B cell (primary cell): ENCODE data around the gene CLDN7. TPM values are rescaled to one million over a fixed set of nuclear protein-coding genes. Genes with fewer than 3 reads are reported as not detected.

Source experiments
- ATAC-seq: fragments of 200-7000 bp; cut with Tn5 transposase; one replicate; pipeline ENCODE4 v1.10.0; 2021; ENCODE audit warnings: low read depth, mild to moderate bottlenecking, moderate number of reproducible peaks, moderate library complexity
- CTCF ChIA-PET: fragments of 350-600 bp; sonication (Branson Sonifier 250); formaldehyde crosslinking; loops from one replicate; lab custom pipeline; 2021; ENCODE audit warnings: antibody characterized with exemption, inconsistent platforms; lab: Charles Lee
- POLR2A ChIA-PET: fragments of 350-600 bp; sonication (Branson Sonifier 250); formaldehyde crosslinking; loops from one replicate; lab custom pipeline; 2021; ENCODE audit warnings: antibody characterized with exemption; lab: Charles Lee
- DNase-seq: peaks from one replicate; pipeline ENCODE4 v3.0.0; 2013
- H2AFZ ChIP-seq: 2 replicates; pipeline ENCODE4 v1.6.1; 2012; ENCODE audit warnings: mild to moderate bottlenecking, low read depth, low read length; ENCODE audit not compliant: insufficient read depth, poor library complexity, severe bottlenecking
- H3K27ac ChIP-seq, 2 donors: 1 replicate in 1 of 2; 2 replicates in 1 of 2; pipeline ENCODE4 v1.5.1; 2012 to 2013; ENCODE audit warnings: low read length in 2 of 2, mild to moderate bottlenecking in 2 of 2, moderate library complexity in 1 of 2
- H3K27me3 ChIP-seq, 4 experiments: fragments of 200-600 bp in 1 of 4; sonication (generic) in 1 of 4; replicated peaks in 1 of 4; 1 replicate in 2 of 4; 2 replicates in 2 of 4; pipeline versions ENCODE4 v1.6.1 to v1.7.0; 2013 to 2016; ENCODE audit warnings: low read length in 3 of 4, mild to moderate bottlenecking in 2 of 4, mixed read lengths in 1 of 4, moderate library complexity in 1 of 4; ENCODE audit not compliant: insufficient read depth in 4 of 4, control insufficient read depth in 3 of 4; ENCODE audit errors: control extremely low read depth in 1 of 4
- H3K36me3 ChIP-seq, 2 experiments: replicated peaks in 1 of 2; 1 replicate in 1 of 2; 2 replicates in 1 of 2; pipeline versions ENCODE4 v1.6.1 to v1.7.1; 2013; ENCODE audit warnings: low read length in 1 of 2; ENCODE audit not compliant: insufficient read depth in 2 of 2, control insufficient read depth in 1 of 2; ENCODE audit errors: control extremely low read depth in 1 of 2, extremely low read depth in 1 of 2
- H3K4me1 ChIP-seq, 2 donors: fragments of 200-600 bp in 1 of 2; sonication (generic) in 1 of 2; 1 replicate in 1 of 2; 2 replicates in 1 of 2; pipeline versions ENCODE4 v1.5.1 to v1.6.1; 2013 to 2017; ENCODE audit warnings: low read length in 2 of 2; ENCODE audit not compliant: control insufficient read depth in 2 of 2, insufficient read depth in 2 of 2
- H3K4me2 ChIP-seq: replicated peaks from 2 replicates; pipeline ENCODE3; 2012; ENCODE audit warnings: mild to moderate bottlenecking, low read depth, low read length; ENCODE audit not compliant: poor library complexity, severe bottlenecking
- H3K4me3 ChIP-seq, 5 experiments: fragments of 200-600 bp in 1 of 5; sonication (generic) in 1 of 5; 1 replicate in 3 of 5; 2 replicates in 2 of 5; pipeline versions ENCODE4 v1.5.1 to v1.7.0; 2011 to 2016; ENCODE audit warnings: low read length in 4 of 5, mild to moderate bottlenecking in 4 of 5, low read depth in 2 of 5, control low read depth in 1 of 5, moderate library complexity in 1 of 5; ENCODE audit not compliant: insufficient read depth in 1 of 5; ENCODE audit errors: control extremely low read depth in 1 of 5, extremely low read depth in 1 of 5
- H3K79me2 ChIP-seq: fragments of 200-600 bp; sonication (generic); one replicate; pipeline ENCODE4 v1.6.0; 2016; ENCODE audit warnings: low read length; ENCODE audit not compliant: control insufficient read depth, insufficient read depth
- H3K9ac ChIP-seq: fragments of 200-600 bp; sonication (generic); 2 replicates; pipeline ENCODE4 v1.6.1; 2017; ENCODE audit warnings: mild to moderate bottlenecking, low read length, moderate library complexity
- H3K9me3 ChIP-seq, 3 donors: one replicate each; pipeline versions ENCODE4 v1.6.1 to v1.7.1; 2013; ENCODE audit warnings: low read length in 2 of 3; ENCODE audit not compliant: control insufficient read depth in 2 of 3, insufficient read depth in 1 of 3; ENCODE audit errors: control extremely low read depth in 1 of 3
- H4K20me1 ChIP-seq: 2 replicates; pipeline ENCODE4 v1.6.0; 2012; ENCODE audit warnings: mild to moderate bottlenecking, low read length; ENCODE audit not compliant: insufficient read depth, control insufficient read depth, poor library complexity, severe bottlenecking
- H3K27ac Mint-ChIP-seq: one replicate; pipeline ENCODE4 v1.8.0; 2021; ENCODE audit warnings: mixed read lengths
- H3K27me3 Mint-ChIP-seq: one replicate; pipeline ENCODE4 v1.8.0; 2021; ENCODE audit warnings: mixed read lengths
- H3K4me1 Mint-ChIP-seq: one replicate; pipeline ENCODE4 v1.8.0; 2021; ENCODE audit warnings: mixed read lengths
- H3K4me3 Mint-ChIP-seq: one replicate; pipeline ENCODE4 v1.8.0; 2021; ENCODE audit warnings: mixed read lengths
- H3K9me3 Mint-ChIP-seq: one replicate; pipeline ENCODE4 v1.8.0; 2022; ENCODE audit warnings: mixed read lengths; ENCODE audit not compliant: insufficient read depth
- CTCF ChIP-seq: fragments of 200-600 bp; IDR thresholded peaks from one replicate; pipeline ENCODE4 v1.8.0; 2022; ENCODE audit warnings: antibody characterized with exemption, mild to moderate bottlenecking
- EZH2 ChIP-seq: IDR thresholded peaks from 2 replicates; pipeline ENCODE4 v1.6.1; 2012; ENCODE audit warnings: borderline replicate concordance, low read depth, mild to moderate bottlenecking, moderate library complexity, low read length; ENCODE audit not compliant: insufficient read depth, poor library complexity, severe bottlenecking
- WGBS: methylation state at CpG from one replicate; pipeline ENCODE4 v1.1.5; 2013; ENCODE audit warnings: missing lambda C conversion rate; ENCODE audit not compliant: insufficient coverage; 5-methylcytosine and 5-hydroxymethylcytosine counted together
- intact Hi-C: fragments of 100-400 bp; cut with micrococcal nuclease; formaldehyde crosslinking; loops from one replicate; pipeline ENCODE4 v1.10.0; 2022
- polyA plus RNA-seq: library from polyadenylated mRNA; depleted of rRNA; stranded (reverse); fragments of >200 nt; gene quantifications from 2 replicates; pipeline ENCODE4 v1.2.3, GENCODE V29; 2012
- total RNA-seq, 2 donors: library from RNA; stranded (reverse); fragments of 120-200 nt in 1 of 2; gene quantifications; 1 replicate in 1 of 2; 2 replicates in 1 of 2; pipeline versions ENCODE4 v1.2.3 to v1.2.4, GENCODE V29; 2013 to 2022

The CLDN7 gene
- total and polyA plus RNA-seq, 2 donors (not counting 1 experiment from before 2014, with no cell fraction given): 1.2 to 5.8 TPM

- Histone ChIP-seq H3K4me1 (peaks cover 26 to 53% of the 10 kb centered on the region in 2 donors), H4K20me1 (no peaks in the 10 kb centered on the region), H3K27me3 (peaks cover 0 to 4% (median 0%) of the 10 kb centered on the region in 4 experiments), H3K27ac (peak overlapping the region; percentile 77 to 90), H3K9me3 (no peaks in the 10 kb centered on the region), H3K9ac (peak overlapping the region; percentile 66), H2AFZ (peak overlapping the region; percentile 53), H3K36me3 (no peaks in the 10 kb centered on the region), H3K4me2 (peak overlapping the region; percentile 86), H3K79me2 (peaks cover 7% of the 10 kb centered on the region), H3K4me3 (peak overlapping the region in 4 of 5 experiments; percentile 39 to 66 (median 55))
- H3K9me3 Mint-ChIP-seq: no peaks in the 10 kb centered on the region
- no peak for TF ChIP-seq CTCF
- no peak for TF ChIP-seq EZH2
- peak overlapping the region; percentile 99 for H3K27ac Mint-ChIP-seq
- WGBS: 37% methylated on average over 3 of the region's 9 CpGs
- H3K27me3 Mint-ChIP-seq: peaks cover 2% of the 10 kb centered on the region
- H3K4me3 Mint-ChIP-seq: peak overlapping the region; percentile 97
- CTCF ChIA-PET: interaction anchor here (1.9 to 2.3 kb wide), 2 partner anchors 81 to 169 kb away, joined by 5 to 7 read pairs; no protein-coding TSS in a partner anchor
- intact Hi-C loops: loop anchor here (2.0 kb wide), 3 partner anchors 92 to 472 kb away; partner anchors contain the start of genes EIF5A, TMEM256 and TP53
- POLR2A ChIA-PET: interaction anchor here (1.0 to 9.1 kb wide), 2 partner anchors 22 to 114 kb away, joined by 3 to 157 read pairs; partner anchors contain the start of genes DVL2, GABARAP and PHF23
- ATAC-seq (no peak), DNase-seq (no peak)
- peaks cover 53% of the 10 kb centered on the region for H3K4me1 Mint-ChIP-seq
Observed at GRCh38 chr17:7215136-7215638, 47.1 kb downstream of the CLDN7 start.
